ENCODE results near the gene HTRA1.

GRCh38 chr10:122466951-122467381 is 5.6 kb downstream of the HTRA1 start:
- TF ChIP-seq EZH2 (IDR thresholded peaks at IDR 0.05; ENCODE audit: borderline replicate concordance, low read length) (no peak), CTCF (IDR thresholded peaks at IDR 0.05; ENCODE audit: low read length) (no peak)
